Aorta (tissue), 5 donors: ENCODE results near the gene STYX. TPM values are rescaled to one million over a fixed set of nuclear protein-coding genes. Genes with fewer than 3 reads are reported as not detected.
A peak's percentile ranks its signal among the peaks of the same experiment; 100 is the strongest.

Source experiments
- ATAC-seq: fragments of 200-7000 bp; cut with Tn5 transposase; one replicate; pipeline ENCODE4 v1.9.1; 2022; ENCODE audit warnings: moderate library complexity; ENCODE audit not compliant: low FRiP score
- DNase-seq, 2 donors: peaks; one replicate each; pipeline ENCODE4 v3.0.0-alpha.2; 2020
- H3K27ac ChIP-seq, 2 donors: one replicate each; pipeline ENCODE4 v1.5.1; 2013; ENCODE audit warnings: low read length in 2 of 2, mild to moderate bottlenecking in 2 of 2, moderate library complexity in 2 of 2, control low read depth in 1 of 2, inconsistent platforms in 1 of 2, low read depth in 1 of 2
- H3K27me3 ChIP-seq, 2 donors: one replicate each; pipeline ENCODE4 v1.6.1; 2013; ENCODE audit warnings: control low read depth in 1 of 2, low read length in 1 of 2, mild to moderate bottlenecking in 1 of 2, moderate library complexity in 1 of 2; ENCODE audit not compliant: insufficient read depth in 2 of 2, control insufficient read depth in 1 of 2
- H3K36me3 ChIP-seq, 2 donors: one replicate each; pipeline ENCODE4 v1.6.1; 2013; ENCODE audit warnings: control low read depth in 1 of 2, low read length in 1 of 2, mild to moderate bottlenecking in 1 of 2; ENCODE audit not compliant: insufficient read depth in 2 of 2, control insufficient read depth in 1 of 2
- H3K4me1 ChIP-seq, 2 donors: one replicate each; pipeline ENCODE4 v1.6.1; 2013; ENCODE audit warnings: low read length in 2 of 2, control low read depth in 1 of 2, mild to moderate bottlenecking in 1 of 2, moderate library complexity in 1 of 2; ENCODE audit not compliant: insufficient read depth in 2 of 2, control insufficient read depth in 1 of 2
- H3K4me3 ChIP-seq, 2 donors: one replicate each; pipeline ENCODE4 v1.5.1; 2013; ENCODE audit warnings: low read length in 2 of 2, control low read depth in 1 of 2, mild to moderate bottlenecking in 1 of 2
- H3K9me3 ChIP-seq: one replicate; pipeline ENCODE4 v1.6.1; 2013; ENCODE audit warnings: mild to moderate bottlenecking, low read length; ENCODE audit not compliant: control insufficient read depth
- WGBS, 2 donors: extraction: QIAGEN DNeasy Blood & Tissue Kit; methylation state at CpG; one replicate each; pipeline ENCODE4 v1.1.7; 2013; 5-methylcytosine and 5-hydroxymethylcytosine counted together
- intact Hi-C, 2 donors: fragments of 100-400 bp; cut with DNase I; formaldehyde crosslinking; loops; one replicate each; pipeline versions ENCODE4 v1.14.2 to v1.15.0; 2022
- polyA plus RNA-seq, 2 donors: library from polyadenylated mRNA; stranded (reverse); fragments of 200-250 nt; gene quantifications; one replicate each; pipeline ENCODE4 v1.2.3, GENCODE V29; 2013
- total RNA-seq, 2 donors: library from RNA; stranded (reverse); fragmentation: NEBNext Ultra II Directional; extraction: Animal tissue kit (Norgen Biotek cat#: 25700); gene quantifications; one replicate each; pipeline ENCODE4 v1.2.1, GENCODE V29; 2021
- donor health status: healthy with polysubstance abuse.
- donor health status: Bipolar disorder and iron deficiency.
- donor health status: DM: no; HTN: no; CAD: no.
- donor health status: DM: no; HTN: no; CAD: no.
- donor health status: DM: yes; HTN: yes; CAD: no.

STYX gene
- total and polyA plus RNA-seq, 4 donors = 5.3 to 15.5 (median 13.5) TPM

- Histone ChIP-seq H3K4me3 (peak overlapping the region; percentile 15 to 52), H3K9me3 (no peaks in the 10 kb centered on the region), H3K4me1 (no peaks in the 10 kb centered on the region), H3K27ac (no peak overlapping the region), H3K36me3 (no peaks in the 10 kb centered on the region), H3K27me3 (no peaks in the 10 kb centered on the region)
- DNase-seq (no peak), ATAC-seq (no peak)
- intact Hi-C loops = no loop called here
- WGBS, 2 donors = 49 to 50% methylated on average over 18 of the region's 18 CpGs
Measured at GRCh38 chr14:52790011-52790755, 60.2 kb downstream of the STYX start.

DNA sequence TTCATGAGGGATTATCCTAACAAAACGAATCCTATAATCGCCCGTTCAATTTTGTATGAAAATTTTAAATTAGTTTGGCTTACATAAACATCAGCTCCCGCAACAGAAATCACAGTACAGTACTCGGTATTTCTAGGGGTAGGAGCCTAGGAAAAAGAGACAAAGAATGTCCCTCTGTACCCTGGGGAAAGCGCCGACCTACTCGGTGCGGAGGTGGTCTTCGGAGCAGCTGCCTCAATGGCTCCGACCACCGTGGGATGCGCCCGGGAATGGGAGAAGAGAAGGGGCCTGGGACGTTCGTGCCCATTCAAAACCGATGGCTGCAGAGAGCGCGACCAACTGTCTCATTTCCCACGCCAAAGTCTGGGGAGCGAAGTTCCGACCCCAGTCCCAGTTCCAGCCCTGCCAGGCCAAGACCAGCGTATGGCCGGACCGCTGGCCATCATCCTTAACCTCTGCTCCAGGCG, 60.8 kb downstream of the STYX start:
- H3K27ac ChIP-seq = peak overlapping the region in 1 of 2 donors; percentile 57
- 1% methylated on average over 26 of the region's 26 CpGs for WGBS, 2 donors
- ATAC-seq (no peak), DNase-seq (no peak)
- H3K4me3 ChIP-seq = peak overlapping the region; percentile 15 to 52
- no peaks in the 10 kb centered on the region for H3K27me3 ChIP-seq
- H3K4me1 ChIP-seq = no peaks in the 10 kb centered on the region
- no peaks in the 10 kb centered on the region for H3K36me3 ChIP-seq
- H3K9me3 ChIP-seq = no peaks in the 10 kb centered on the region
- intact Hi-C loops = no loop called here

- Histone ChIP-seq H3K27ac (peak within 1 kb of the TSS; percentile 68 to 99), H3K9me3 (no peaks in the 10 kb centered on the region), H3K27me3 (no peaks in the 10 kb centered on the region), H3K36me3 (no peaks in the 10 kb centered on the region), H3K4me3 (peak within 1 kb of the TSS; percentile 28 to 61), H3K4me1 (no peaks in the 10 kb centered on the region)
- intact Hi-C loops = loop anchor here in 1 of 2 donors (1.0 kb wide), 1 partner anchor 9 kb away; no protein-coding TSS in a partner anchor
- DNase-seq (peak; percentile 92 to 95), ATAC-seq (peak; percentile 97)
- 1% methylated on average over 54 to 74 of the region's 74 CpGs for WGBS, 2 donors
Measured at GRCh38 chr14:52791223-52792096, 61.5 kb downstream of the STYX start, which contains the start of gene GNPNAT1. Gene GNPNAT1, minus strand, starts transcription at chr14:52791607. Its CDS starts 6,957 bp downstream, at chr14:52784650.

GRCh38 chr14:52792097-52792415, 62.1 kb downstream of the STYX start:
- intact Hi-C loops = loop anchor here in 1 of 2 donors (1.0 kb wide), 1 partner anchor 8 kb away; no protein-coding TSS in a partner anchor
- no peak for ATAC-seq
- no peaks in the 10 kb centered on the region for H3K27me3 ChIP-seq

DNA sequence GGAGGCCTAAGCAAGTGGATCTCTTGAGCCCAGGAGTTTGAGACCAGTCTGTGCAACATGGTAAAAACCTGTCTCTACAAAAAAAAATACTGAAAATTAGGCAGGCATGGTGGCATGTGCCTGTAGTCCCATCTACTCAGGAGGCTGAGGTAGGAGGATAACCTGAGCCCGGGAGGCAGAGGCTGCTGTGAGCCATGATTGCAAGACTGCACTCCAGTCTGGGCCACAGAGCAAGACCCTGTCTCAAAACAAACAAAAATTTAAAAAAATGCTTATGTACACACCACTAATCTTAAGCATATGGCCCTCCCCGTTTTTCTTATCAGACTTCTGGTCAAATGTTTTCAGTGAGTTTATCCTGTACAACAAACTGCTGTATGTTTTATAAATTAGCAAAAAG, 63.1 kb downstream of the STYX start:
- 24 to 36% methylated on average over 2 of the region's 2 CpGs for WGBS, 2 donors
- no peaks in the 10 kb centered on the region for H3K9me3 ChIP-seq
- no peak overlapping the region for H3K4me3 ChIP-seq
- intact Hi-C loops = no loop called here
- no peaks in the 10 kb centered on the region for H3K27me3 ChIP-seq
- no peak for DNase-seq
- no peaks in the 10 kb centered on the region for H3K4me1 ChIP-seq
- no peak for ATAC-seq
- H3K36me3 ChIP-seq = no peaks in the 10 kb centered on the region
- no peak overlapping the region for H3K27ac ChIP-seq

More at GRCh38 chr14:52792097-52792415, 62.1 kb downstream of the STYX start:
- no peaks in the 10 kb centered on the region for H3K4me1 ChIP-seq
- no peaks in the 10 kb centered on the region for H3K36me3 ChIP-seq
- peak overlapping the region; percentile 28 to 61 for H3K4me3 ChIP-seq
- DNase-seq = no peak
- H3K9me3 ChIP-seq = no peaks in the 10 kb centered on the region
- peak overlapping the region; percentile 68 to 99 for H3K27ac ChIP-seq
- WGBS, 2 donors = 70% methylated on average over 7 of the region's 7 CpGs

GRCh38 chr14:52797653-52798052, 67.7 kb downstream of the STYX start:
- WGBS, 2 donors = 84 to 85% methylated on average over 3 of the region's 3 CpGs
- ATAC-seq = no peak
- Histone ChIP-seq H3K27me3 (no peaks in the 10 kb centered on the region), H3K4me1 (peaks cover 0 to 2% of the 10 kb centered on the region in 2 donors), H3K9me3 (no peaks in the 10 kb centered on the region), H3K27ac (no peak overlapping the region), H3K36me3 (no peaks in the 10 kb centered on the region), H3K4me3 (no peak overlapping the region)
- intact Hi-C loops = no loop called here
- no peak for DNase-seq

GRCh38 chr14:52798826-52799225, 68.9 kb downstream of the STYX start:
- Histone ChIP-seq H3K36me3 (no peaks in the 10 kb centered on the region), H3K9me3 (no peaks in the 10 kb centered on the region), H3K4me3 (no peak overlapping the region), H3K27ac (peak overlapping the region in 1 of 2 donors; percentile 32), H3K4me1 (peaks cover 0 to 2% of the 10 kb centered on the region in 2 donors), H3K27me3 (no peaks in the 10 kb centered on the region)
- DNase-seq = no peak
- 93 to 94% methylated on average over 15 of the region's 15 CpGs for WGBS, 2 donors
- ATAC-seq = no peak
- intact Hi-C loops = no loop called here

DNA sequence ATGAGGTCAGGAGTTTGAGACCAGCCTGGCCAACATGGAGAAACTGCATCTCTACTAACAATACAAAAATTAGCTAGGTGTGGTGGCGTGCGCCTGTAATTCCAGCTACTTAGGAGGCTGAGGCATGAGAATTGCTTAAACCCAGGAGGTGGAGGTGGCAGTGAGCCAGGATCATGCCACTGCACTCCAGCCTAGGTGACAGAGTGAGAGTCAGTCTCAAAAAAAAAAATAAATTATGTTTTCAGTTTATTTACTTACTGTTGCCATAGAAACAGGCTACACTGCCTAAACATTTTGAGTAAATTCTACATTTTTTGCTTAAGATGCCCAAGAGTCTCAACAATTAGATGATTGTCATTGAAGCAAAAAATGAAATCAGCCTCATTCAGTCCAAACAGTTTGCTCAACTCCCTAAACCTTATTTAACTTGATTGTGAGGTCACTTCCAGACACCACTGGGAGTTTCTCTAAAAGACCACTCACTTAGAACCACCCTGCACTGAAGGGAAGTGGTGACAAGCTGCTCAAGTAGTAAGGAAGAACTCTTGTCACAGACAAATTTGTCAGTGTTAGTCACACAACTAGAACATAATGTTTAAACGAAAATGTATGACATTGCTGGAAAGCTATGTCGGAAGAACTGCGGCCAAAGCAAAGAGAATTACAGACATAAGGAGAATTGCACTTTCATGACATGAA, 71.2 kb downstream of the STYX start:
- intact Hi-C loops = loop anchor here in 1 of 2 donors (5.0 kb wide), 1 partner anchor 151 kb away; the partner anchor contains the start of gene FERMT2
- DNase-seq (peak; percentile 56 to 86), ATAC-seq (peak; percentile 80)
- WGBS, 2 donors = 27 to 29% methylated on average over 5 of the region's 5 CpGs
- no peaks in the 10 kb centered on the region for H3K27me3 ChIP-seq
- no peaks in the 10 kb centered on the region for H3K9me3 ChIP-seq
- H3K36me3 ChIP-seq = no peaks in the 10 kb centered on the region
- H3K27ac ChIP-seq = peak overlapping the region; percentile 73 to 98
- peaks cover 0 to 2% of the 10 kb centered on the region in 2 donors for H3K4me1 ChIP-seq
- no peak overlapping the region for H3K4me3 ChIP-seq
